ENCODE data around the gene CTBP1.
"Not testable (repeated sequence)": the region's sequence is repeated elsewhere in the genome, so short reads cannot be mapped to it uniquely, and the experiment has no call there.

CTBP1 gene

DNA sequence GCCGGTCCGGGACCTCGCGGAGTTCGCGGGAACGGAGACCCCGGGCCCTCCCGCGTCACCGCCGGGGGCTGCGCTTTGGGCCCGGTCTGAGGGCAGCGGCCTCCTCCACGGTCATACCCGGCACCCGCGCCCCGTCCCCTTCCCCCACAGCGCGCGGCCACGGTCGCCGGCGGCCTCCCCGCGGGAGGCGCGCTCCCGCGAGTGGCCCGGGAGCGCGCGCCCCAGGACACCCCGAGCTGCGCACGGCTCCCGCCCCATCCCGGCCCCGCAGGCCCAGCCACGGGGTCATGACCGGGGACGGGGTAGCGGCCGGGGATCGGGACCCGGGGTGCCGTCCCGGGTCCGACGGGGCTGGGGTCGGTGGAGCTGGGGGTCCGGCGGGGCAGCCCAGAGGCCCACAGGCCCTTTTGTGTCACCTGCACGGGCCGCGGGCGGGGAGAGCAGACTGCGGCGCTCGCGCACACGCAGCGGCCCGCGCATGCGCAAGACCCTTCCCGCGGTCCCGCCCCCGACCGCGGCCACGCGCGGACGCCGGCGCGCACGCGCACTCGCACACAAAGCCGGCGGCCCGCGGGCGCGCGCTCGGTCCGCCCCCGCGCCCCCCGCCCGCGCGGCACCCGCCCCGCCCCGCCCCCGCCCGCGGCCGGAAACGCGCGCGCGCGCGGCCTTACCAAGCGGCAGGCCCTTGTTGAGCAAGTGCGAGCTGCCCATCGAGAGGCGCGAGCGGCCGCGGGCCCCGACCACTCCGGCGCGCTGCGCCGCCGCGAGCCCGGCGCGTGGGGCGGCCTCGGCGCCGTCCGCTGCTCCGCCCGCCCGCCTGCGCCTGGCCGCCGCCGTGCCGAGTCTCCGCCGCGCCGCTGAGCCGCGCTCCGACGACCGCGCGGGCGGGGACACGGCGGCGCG is at the start of gene CTBP1:
Gene CTBP1, minus strand, starts transcription at position 886 of the 903 bp plus-strand sequence. CDS start 7,799 bp downstream, outside the sequence.
- DNase-seq (ENCODE audit: low spot score) = peak; percentile 100

- DNase-seq (ENCODE audit: low spot score) = no peak
Observed at GRCh38 chr4:1298461-1298860, 49.5 kb upstream of the CTBP1 start.

GRCh38 chr4:1297456-1298325 is 48.8 kb upstream of the CTBP1 start:
- no peak for DNase-seq (ENCODE audit: low spot score)

- DNase-seq (ENCODE audit: low spot score) = no peak
Observed at GRCh38 chr4:1297023-1297395, 48.1 kb upstream of the CTBP1 start.

DNA sequence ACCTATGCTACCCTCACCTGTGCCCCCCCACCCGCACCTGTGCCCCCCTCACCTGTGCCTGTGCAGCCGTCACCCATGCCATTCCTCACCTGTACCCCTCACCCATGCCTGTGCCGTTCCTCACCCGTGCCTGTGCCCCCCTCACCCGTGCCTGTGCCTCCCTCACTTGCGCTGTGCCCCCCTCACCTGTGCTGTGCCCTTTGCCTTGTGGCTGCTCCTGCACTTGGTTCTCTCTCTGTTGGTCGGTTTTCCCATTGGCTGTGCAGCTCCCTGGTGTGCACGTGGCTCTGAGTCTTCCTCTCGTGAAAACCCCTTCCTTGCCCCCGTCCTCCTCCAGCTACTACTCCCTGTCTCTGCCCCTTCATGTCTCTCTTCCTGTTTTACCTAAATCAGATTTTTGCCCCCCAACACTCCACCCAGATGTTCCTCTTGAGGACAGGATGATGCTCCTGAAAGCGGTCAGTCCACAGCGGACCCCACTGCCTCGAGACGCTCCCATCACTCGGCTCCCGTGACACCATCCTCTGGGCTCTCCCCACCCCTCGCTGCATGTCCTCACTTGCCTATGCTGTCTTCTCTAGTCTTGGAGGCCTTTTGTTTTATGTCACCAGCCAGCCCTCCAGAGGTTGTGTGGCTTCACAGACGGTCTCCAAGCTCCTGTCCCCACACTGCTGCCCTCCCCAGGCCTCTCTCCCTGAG is 47.5 kb upstream of the CTBP1 start:
- peak; percentile 5 for DNase-seq (ENCODE audit: low spot score)

DNA sequence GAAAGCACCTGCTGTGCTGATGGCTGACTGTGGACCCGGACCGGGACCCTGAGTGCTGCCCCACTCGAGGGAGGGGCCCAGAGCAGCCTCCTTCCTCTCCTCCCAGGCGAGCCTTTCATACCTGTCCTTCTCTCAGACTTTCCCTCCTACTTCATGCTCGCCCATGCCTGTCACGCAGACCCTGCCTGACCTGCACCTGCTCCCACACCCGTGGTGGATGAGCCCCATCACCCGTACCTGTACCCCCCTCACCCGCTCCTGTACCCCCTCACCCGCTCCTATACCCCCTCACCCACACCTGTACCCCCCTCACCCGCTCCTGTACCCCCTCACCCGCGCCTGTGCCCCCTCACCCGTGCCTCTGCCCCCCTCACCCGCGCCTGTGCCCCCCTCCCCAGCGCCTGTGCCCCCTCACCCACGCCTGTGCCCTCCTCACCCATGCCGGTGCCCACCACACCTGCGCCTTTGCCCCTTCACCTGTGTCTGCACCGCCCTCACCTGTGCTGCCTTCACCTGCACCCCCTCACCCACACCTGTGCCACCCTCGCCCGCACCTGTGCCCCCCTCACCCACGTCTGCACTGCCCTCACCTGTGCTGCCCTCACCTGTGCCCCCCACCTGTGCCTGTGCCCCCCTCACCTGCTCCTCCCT is 46.6 kb upstream of the CTBP1 start:
- no peak for DNase-seq (ENCODE audit: low spot score)

DNA sequence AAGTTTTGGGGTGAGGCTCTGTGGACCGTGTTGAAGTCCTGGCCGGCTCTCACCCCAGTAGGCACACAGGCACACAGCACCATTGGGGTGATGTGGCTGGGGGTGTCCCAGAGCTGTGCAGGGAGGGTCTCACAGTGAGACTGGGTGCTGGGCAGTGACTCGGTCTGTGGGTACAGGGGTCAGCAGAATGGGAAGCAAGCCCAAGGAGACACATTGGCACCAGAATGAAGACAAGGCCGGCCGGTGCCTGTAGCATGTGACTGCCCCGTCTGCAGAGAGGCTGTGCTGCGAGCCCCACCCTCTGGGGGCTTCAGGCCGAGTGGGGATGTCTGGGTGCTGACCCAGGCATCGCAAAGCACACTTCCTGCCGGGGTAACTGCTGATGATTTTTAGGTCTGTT is 46.0 kb upstream of the CTBP1 start:
- no peak for DNase-seq (ENCODE audit: low spot score)

GRCh38 chr4:1294424-1294823 is 45.5 kb upstream of the CTBP1 start:
- DNase-seq (ENCODE audit: low spot score) = peak; percentile 3

- no peak for DNase-seq (ENCODE audit: low spot score)
Observed at GRCh38 chr4:1293991-1294390, 45.1 kb upstream of the CTBP1 start.

GRCh38 chr4:1293531-1293941 is 44.6 kb upstream of the CTBP1 start:
- no peak for DNase-seq (ENCODE audit: low spot score)

- not testable (repeated sequence) for DNase-seq (ENCODE audit: low spot score)
Observed at GRCh38 chr4:1292703-1293011, 43.7 kb upstream of the CTBP1 start.

- DNase-seq (ENCODE audit: low spot score) = peak; percentile 7
Observed at GRCh38 chr4:1291996-1292702, 43.2 kb upstream of the CTBP1 start.

GRCh38 chr4:1291091-1291490 is 42.2 kb upstream of the CTBP1 start:
- DNase-seq (ENCODE audit: low spot score) = no peak

DNA sequence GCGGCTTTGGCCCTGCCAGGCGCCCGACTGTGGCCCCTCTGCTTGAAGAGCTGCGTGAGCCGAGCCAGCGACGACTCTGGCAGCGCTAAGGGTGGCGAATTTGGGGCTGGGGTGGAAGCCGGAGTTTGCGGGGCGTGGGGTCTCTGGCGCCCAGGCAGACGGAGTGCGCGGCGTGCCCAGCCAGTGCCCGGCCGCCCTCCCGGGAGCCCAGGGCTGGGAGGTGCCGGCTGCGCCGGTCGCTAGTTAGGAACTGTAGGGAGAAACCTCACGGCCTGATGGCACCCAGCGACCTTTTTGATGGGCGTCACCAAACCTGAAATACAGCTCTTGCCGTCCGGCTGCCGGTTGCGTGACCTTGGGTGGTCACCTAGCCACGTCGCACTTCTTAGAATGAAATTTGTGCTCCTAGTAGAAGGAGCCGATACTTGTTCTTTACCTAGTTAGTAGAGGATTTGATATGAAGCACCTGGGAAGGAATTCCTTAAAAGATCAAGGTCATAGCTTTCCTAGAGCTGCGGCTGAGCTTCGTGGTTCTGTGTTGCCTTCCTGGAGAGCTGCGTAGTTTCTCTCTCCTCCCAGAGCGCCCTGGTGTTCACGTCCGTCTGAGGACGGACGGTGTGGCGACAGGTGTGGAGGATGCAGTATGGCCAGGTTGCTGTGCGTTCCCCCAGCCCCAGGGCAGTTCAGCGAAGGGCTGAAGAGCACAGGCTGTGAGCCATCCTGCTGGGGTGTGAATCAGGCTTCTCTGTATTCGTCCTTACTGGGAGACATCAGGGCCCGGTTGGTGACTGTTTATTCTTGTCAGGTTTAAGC is 41.4 kb upstream of the CTBP1 start:
- no peak for DNase-seq (ENCODE audit: low spot score)

DNA sequence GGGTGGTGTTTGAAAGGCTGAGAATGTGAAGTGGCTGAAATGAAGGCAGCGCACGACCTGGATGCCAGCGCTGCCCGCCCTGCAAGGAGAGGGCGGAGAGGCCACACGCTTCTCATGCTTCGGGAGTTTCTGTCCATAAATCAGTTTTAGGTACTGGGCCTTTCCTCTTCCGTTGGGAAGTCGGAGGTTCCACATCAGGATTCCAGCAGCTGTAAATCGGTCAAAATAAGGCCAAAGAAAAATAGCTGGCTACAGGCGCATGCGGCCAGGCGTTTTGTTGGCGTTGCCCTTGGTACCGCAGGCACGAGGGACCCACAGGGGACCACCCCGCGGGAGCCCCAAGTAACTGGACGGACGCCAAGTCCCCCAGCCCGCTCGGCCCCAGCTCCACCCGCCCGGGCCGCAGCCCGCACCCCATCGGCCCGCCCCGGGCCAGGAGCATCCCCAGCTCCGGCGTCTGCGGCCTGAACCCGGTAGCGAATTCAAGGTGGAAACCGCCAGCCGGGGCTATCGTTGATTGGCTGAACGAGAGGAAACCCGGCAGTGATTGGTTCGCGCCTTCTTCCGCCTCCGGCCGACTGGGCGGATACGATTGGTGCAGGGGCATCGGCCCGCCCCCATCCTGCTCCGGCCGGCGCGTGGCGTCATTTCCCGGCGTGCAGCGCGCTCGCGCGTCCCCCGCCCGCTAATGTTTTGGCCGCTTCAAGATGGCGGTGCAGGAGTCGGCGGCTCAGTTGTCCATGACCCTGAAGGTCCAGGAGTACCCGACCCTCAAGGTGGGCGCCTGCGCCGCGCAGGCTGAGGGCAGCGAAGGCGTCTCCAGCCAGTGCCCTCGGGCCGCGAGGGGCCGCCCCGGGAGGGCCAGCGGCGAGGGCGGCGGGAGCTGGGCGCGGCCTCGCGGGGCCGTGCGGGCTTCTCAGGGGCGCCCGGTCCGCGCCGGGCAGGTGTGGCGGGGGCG is 40.6 kb upstream of the CTBP1 start, which contains the start of gene MAEA:
Gene MAEA, plus strand, starts transcription at position 685 of the 958 bp plus-strand sequence. Its CDS starts 23 bp downstream, at position 708.
- peak; percentile 100 for DNase-seq (ENCODE audit: low spot score)

GRCh38 chr4:1288786-1289185 is 39.9 kb upstream of the CTBP1 start:
- DNase-seq (ENCODE audit: low spot score) = no peak

- DNase-seq (ENCODE audit: low spot score) = no peak
Observed at GRCh38 chr4:1285790-1286553, 37.0 kb upstream of the CTBP1 start.

- DNase-seq (ENCODE audit: low spot score) = no peak
Observed at GRCh38 chr4:1285151-1285789, 36.3 kb upstream of the CTBP1 start.
